ENCODE data around the gene C1orf159. TPM values are rescaled to one million over a fixed set of nuclear protein-coding genes. Genes with fewer than 3 reads are reported as not detected.

C1orf159 gene
- total and polyA plus RNA-seq, 2 experiments from 2014 or later: 11.4 to 13.1 TPM

- no peaks in the 10 kb centered on the region for H3F3A ChIP-seq (ENCODE audit: insufficient read depth)
- H3K9me2 ChIP-seq (ENCODE audit: insufficient read depth): no peaks in the 10 kb centered on the region
- H3K9me3 ChIP-seq (ENCODE audit: low read depth): no peaks in the 10 kb centered on the region
- H3K27me3 ChIP-seq (replicated peaks; ENCODE audit: insufficient read depth): no peaks in the 10 kb centered on the region
- no peak overlapping the region for H3K4me2 ChIP-seq (ENCODE audit: unreplicated experiment)
- TF ChIP-seq EZH2 (IDR thresholded peaks at IDR 0.05; ENCODE audit: insufficient read depth, poor library complexity, severe bottlenecking): no peak
- no peak for TF ChIP-seq EZH2phosphoT487 (IDR thresholded peaks at IDR 0.05; ENCODE audit: insufficient read depth, low read depth)
- no peak for DNase-seq
- H3K9ac ChIP-seq: no peak overlapping the region
- in situ Hi-C loops (cut with MboI): no loop called here
- 89 to 96% methylated on average over 23 to 27 of the region's 27 CpGs for WGBS, 2 experiments (ENCODE audit: low coverage in 1 of 2, low lambda C conversion rate in 2 of 2, missing lambda C conversion rate in 2 of 2)
- no peaks in the 10 kb centered on the region for H4K20me1 ChIP-seq (ENCODE audit: insufficient read depth)
- H3K36me3 ChIP-seq (ENCODE audit: low read depth): no peaks in the 10 kb centered on the region
- H3K79me2 ChIP-seq (ENCODE audit: insufficient read depth): no peaks in the 10 kb centered on the region
- H3K27ac ChIP-seq: no peak overlapping the region
- no peak overlapping the region for H3K4me3 ChIP-seq
- H2AFZ ChIP-seq: no peak overlapping the region
- H3K4me1 ChIP-seq (ENCODE audit: insufficient read depth): no peaks in the 10 kb centered on the region
Measured at GRCh38 chr1:1082239-1082775, 33.6 kb downstream of the C1orf159 start.

- no peak overlapping the region for H3K4me3 ChIP-seq
- no peaks in the 10 kb centered on the region for H3K4me1 ChIP-seq (ENCODE audit: insufficient read depth)
- WGBS, 2 experiments (ENCODE audit: low coverage in 1 of 2, low lambda C conversion rate in 2 of 2, missing lambda C conversion rate in 2 of 2): 88 to 90% methylated on average over 33 to 51 of the region's 52 CpGs
- H4K20me1 ChIP-seq (ENCODE audit: insufficient read depth): no peaks in the 10 kb centered on the region
- H3K36me3 ChIP-seq (ENCODE audit: low read depth): no peaks in the 10 kb centered on the region
- no peaks in the 10 kb centered on the region for H3K79me2 ChIP-seq (ENCODE audit: insufficient read depth)
- no peaks in the 10 kb centered on the region for H3K9me3 ChIP-seq (ENCODE audit: low read depth)
- no peak overlapping the region for H3K27ac ChIP-seq
- H3K9me2 ChIP-seq (ENCODE audit: insufficient read depth): no peaks in the 10 kb centered on the region
- H3F3A ChIP-seq (ENCODE audit: insufficient read depth): no peaks in the 10 kb centered on the region
- no peaks in the 10 kb centered on the region for H3K27me3 ChIP-seq (replicated peaks; ENCODE audit: insufficient read depth)
- DNase-seq: no peak
- no peak overlapping the region for H3K4me2 ChIP-seq (ENCODE audit: unreplicated experiment)
- no peak overlapping the region for H2AFZ ChIP-seq
- H3K9ac ChIP-seq: no peak overlapping the region
- TF ChIP-seq EZH2 (IDR thresholded peaks at IDR 0.05; ENCODE audit: insufficient read depth, poor library complexity, severe bottlenecking) (no peak), EZH2phosphoT487 (IDR thresholded peaks at IDR 0.05; ENCODE audit: insufficient read depth, low read depth) (no peak)
- in situ Hi-C loops (cut with MboI): no loop called here
Measured at GRCh38 chr1:1081311-1082238, 34.3 kb downstream of the C1orf159 start.

GRCh38 chr1:1080951-1081310, 35.0 kb downstream of the C1orf159 start:
- Histone ChIP-seq H3K27ac (no peak overlapping the region), H2AFZ (no peak overlapping the region), H3K4me2 (ENCODE audit: unreplicated experiment) (no peak overlapping the region), H3F3A (ENCODE audit: insufficient read depth) (no peaks in the 10 kb centered on the region), H3K9me2 (ENCODE audit: insufficient read depth) (no peaks in the 10 kb centered on the region), H4K20me1 (ENCODE audit: insufficient read depth) (no peaks in the 10 kb centered on the region), H3K79me2 (ENCODE audit: insufficient read depth) (no peaks in the 10 kb centered on the region), H3K9me3 (ENCODE audit: low read depth) (no peaks in the 10 kb centered on the region), H3K36me3 (ENCODE audit: low read depth) (no peaks in the 10 kb centered on the region), H3K4me1 (ENCODE audit: insufficient read depth) (no peaks in the 10 kb centered on the region), H3K4me3 (no peak overlapping the region), H3K9ac (no peak overlapping the region), H3K27me3 (replicated peaks; ENCODE audit: insufficient read depth) (no peaks in the 10 kb centered on the region)
- WGBS, 2 experiments (ENCODE audit: low coverage in 1 of 2, low lambda C conversion rate in 2 of 2, missing lambda C conversion rate in 2 of 2): 41 to 53% methylated on average over 6 to 9 of the region's 9 CpGs
- no peak for DNase-seq
- in situ Hi-C loops (cut with MboI): no loop called here
- TF ChIP-seq EZH2phosphoT487 (IDR thresholded peaks at IDR 0.05; ENCODE audit: insufficient read depth, low read depth): no peak
- no peak for TF ChIP-seq EZH2 (IDR thresholded peaks at IDR 0.05; ENCODE audit: insufficient read depth, poor library complexity, severe bottlenecking)

GRCh38 chr1:1080122-1080757, 35.6 kb downstream of the C1orf159 start:
- Histone ChIP-seq H4K20me1 (ENCODE audit: insufficient read depth) (no peaks in the 10 kb centered on the region), H3K36me3 (ENCODE audit: low read depth) (no peaks in the 10 kb centered on the region), H3K4me3 (peak overlapping the region; percentile 19), H3K9ac (peak overlapping the region; percentile 62), H3F3A (ENCODE audit: insufficient read depth) (no peaks in the 10 kb centered on the region), H3K27ac (peak overlapping the region; percentile 45; the same call in 1 of the 2 replicates), H2AFZ (peak overlapping the region; percentile 40; the same call in 1 of the 2 replicates), H3K9me2 (ENCODE audit: insufficient read depth) (no peaks in the 10 kb centered on the region), H3K4me1 (ENCODE audit: insufficient read depth) (no peaks in the 10 kb centered on the region), H3K9me3 (ENCODE audit: low read depth) (no peaks in the 10 kb centered on the region), H3K4me2 (ENCODE audit: unreplicated experiment) (peak overlapping the region; percentile 70), H3K27me3 (replicated peaks; ENCODE audit: insufficient read depth) (no peaks in the 10 kb centered on the region), H3K79me2 (ENCODE audit: insufficient read depth) (no peaks in the 10 kb centered on the region)
- WGBS, 2 experiments (ENCODE audit: low coverage in 1 of 2, low lambda C conversion rate in 2 of 2, missing lambda C conversion rate in 2 of 2): 1 to 3% methylated on average over 9 to 22 of the region's 23 CpGs
- in situ Hi-C loops (cut with MboI): no loop called here
- DNase-seq: peak; percentile 71
- TF ChIP-seq EZH2phosphoT487 (IDR thresholded peaks at IDR 0.05; ENCODE audit: insufficient read depth, low read depth) (no peak), EZH2 (IDR thresholded peaks at IDR 0.05; ENCODE audit: insufficient read depth, poor library complexity, severe bottlenecking) (no peak)
